PFSK-1 (cell line): ENCODE results near the gene ADAMTS16.

Experiments used
- FOXP2 ChIP-seq: optimal IDR thresholded peaks from 2 replicates; pipeline ENCODE3; 2011; ENCODE audit warnings: borderline replicate concordance, control low read depth, inconsistent platforms; ENCODE audit not compliant: insufficient read depth; ENCODE audit errors: extremely low read length, extremely low read depth
- POLR2AphosphoS5 ChIP-seq: IDR thresholded peaks from 2 replicates; pipeline ENCODE4 v1.6.1; 2012; ENCODE audit warnings: low read depth, mild to moderate bottlenecking, control low read depth, low read length, moderate library complexity
- SIN3A ChIP-seq: IDR thresholded peaks from 2 replicates; pipeline ENCODE4 v1.6.1; 2012; ENCODE audit warnings: mild to moderate bottlenecking, low read length, moderate library complexity, borderline replicate concordance; ENCODE audit not compliant: insufficient read depth
- TAF1 ChIP-seq: IDR thresholded peaks from 2 replicates; pipeline ENCODE4 v1.6.1; 2012; ENCODE audit warnings: low read length, control low read depth, borderline replicate concordance; ENCODE audit not compliant: insufficient read depth
- TF ChIP-seq, protein P1 (sequence below), 2 experiments: IDR thresholded peaks; 2 replicates each; pipeline versions ENCODE4 v1.6.1 to v1.8.0; 2011 to 2012; ENCODE audit warnings: low read depth in 2 of 2, low read length in 2 of 2, control low read depth in 1 of 2, inconsistent platforms in 1 of 2, mild to moderate bottlenecking in 1 of 2, moderate library complexity in 1 of 2; ENCODE audit not compliant: insufficient read depth in 1 of 2

ADAMTS16 gene

GRCh38 chr5:5360941-5361520 is 220.9 kb downstream of the ADAMTS16 start:
- TF ChIP-seq TAF1 = no peak
- TF ChIP-seq POLR2AphosphoS5 = no peak
- TF ChIP-seq SIN3A = no peak
- TF ChIP-seq FOXP2 = no peak

- TF ChIP-seq POLR2AphosphoS5 (no peak), FOXP2 (no peak)
Measured at GRCh38 chr5:5363045-5363444, 222.9 kb downstream of the ADAMTS16 start.

GRCh38 chr5:5364932-5365331 is 224.8 kb downstream of the ADAMTS16 start:
- no peak for TF ChIP-seq POLR2AphosphoS5
- TF ChIP-seq SIN3A = no peak
- TF ChIP-seq, protein P1, sequence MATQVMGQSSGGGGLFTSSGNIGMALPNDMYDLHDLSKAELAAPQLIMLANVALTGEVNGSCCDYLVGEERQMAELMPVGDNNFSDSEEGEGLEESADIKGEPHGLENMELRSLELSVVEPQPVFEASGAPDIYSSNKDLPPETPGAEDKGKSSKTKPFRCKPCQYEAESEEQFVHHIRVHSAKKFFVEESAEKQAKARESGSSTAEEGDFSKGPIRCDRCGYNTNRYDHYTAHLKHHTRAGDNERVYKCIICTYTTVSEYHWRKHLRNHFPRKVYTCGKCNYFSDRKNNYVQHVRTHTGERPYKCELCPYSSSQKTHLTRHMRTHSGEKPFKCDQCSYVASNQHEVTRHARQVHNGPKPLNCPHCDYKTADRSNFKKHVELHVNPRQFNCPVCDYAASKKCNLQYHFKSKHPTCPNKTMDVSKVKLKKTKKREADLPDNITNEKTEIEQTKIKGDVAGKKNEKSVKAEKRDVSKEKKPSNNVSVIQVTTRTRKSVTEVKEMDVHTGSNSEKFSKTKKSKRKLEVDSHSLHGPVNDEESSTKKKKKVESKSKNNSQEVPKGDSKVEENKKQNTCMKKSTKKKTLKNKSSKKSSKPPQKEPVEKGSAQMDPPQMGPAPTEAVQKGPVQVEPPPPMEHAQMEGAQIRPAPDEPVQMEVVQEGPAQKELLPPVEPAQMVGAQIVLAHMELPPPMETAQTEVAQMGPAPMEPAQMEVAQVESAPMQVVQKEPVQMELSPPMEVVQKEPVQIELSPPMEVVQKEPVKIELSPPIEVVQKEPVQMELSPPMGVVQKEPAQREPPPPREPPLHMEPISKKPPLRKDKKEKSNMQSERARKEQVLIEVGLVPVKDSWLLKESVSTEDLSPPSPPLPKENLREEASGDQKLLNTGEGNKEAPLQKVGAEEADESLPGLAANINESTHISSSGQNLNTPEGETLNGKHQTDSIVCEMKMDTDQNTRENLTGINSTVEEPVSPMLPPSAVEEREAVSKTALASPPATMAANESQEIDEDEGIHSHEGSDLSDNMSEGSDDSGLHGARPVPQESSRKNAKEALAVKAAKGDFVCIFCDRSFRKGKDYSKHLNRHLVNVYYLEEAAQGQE (IDR thresholded peaks at IDR 0.05; ENCODE audit: insufficient read depth in 1 of 2, low read depth in 2 of 2, low read length in 2 of 2) = no peak
- no peak for TF ChIP-seq TAF1
- no peak for TF ChIP-seq FOXP2

GRCh38 chr5:5367739-5368138 is 227.6 kb downstream of the ADAMTS16 start:
- TF ChIP-seq FOXP2 (no peak), POLR2AphosphoS5 (no peak), SIN3A (no peak), TAF1 (no peak)
- TF ChIP-seq, protein P1 (IDR thresholded peaks at IDR 0.05; ENCODE audit: insufficient read depth in 1 of 2, low read depth in 2 of 2, low read length in 2 of 2) = no peak

GRCh38 chr5:5369051-5369605 is 229.0 kb downstream of the ADAMTS16 start:
- TF ChIP-seq TAF1 (no peak), SIN3A (no peak), FOXP2 (no peak), POLR2AphosphoS5 (no peak)
- TF ChIP-seq, protein P1 (IDR thresholded peaks at IDR 0.05; ENCODE audit: insufficient read depth in 1 of 2, low read depth in 2 of 2, low read length in 2 of 2) = no peak
